Activated CD8-positive, alpha-beta memory T cell treated with anti-CD3 and anti-CD28 coated beads for 36 hours (primary cell): ENCODE results near the gene COG6. TPM values are rescaled to one million over a fixed set of nuclear protein-coding genes. Genes with fewer than 3 reads are reported as not detected.

Experiments
- CTCF ChIA-PET: fragments of 350-600 bp; sonication (Branson Sonifier 250); formaldehyde crosslinking; loops from one replicate; lab custom pipeline; 2021; ENCODE audit warnings: antibody characterized with exemption; lab: Charles Lee
- POLR2A ChIA-PET: fragments of 350-600 bp; sonication (Branson Sonifier 250); formaldehyde crosslinking; loops from one replicate; lab custom pipeline; 2021; ENCODE audit warnings: antibody characterized with exemption; lab: Charles Lee
- total RNA-seq, 2 experiments: library from RNA; stranded (reverse); gene quantifications; one replicate each; pipeline ENCODE4 v1.2.3, GENCODE V29; 2021

COG6 gene
- total RNA-seq, 2 experiments from 2014 or later, result 24.8 to 25.9 TPM

GRCh38 chr13:39788102-39788501, 132.6 kb downstream of the COG6 start:
- POLR2A ChIA-PET, result no interaction called here
- CTCF ChIA-PET, result no interaction called here

GRCh38 chr13:39789451-39789850, 134.0 kb downstream of the COG6 start:
- POLR2A ChIA-PET, result no interaction called here
- CTCF ChIA-PET, result no interaction called here

Other genes with a start within 250 kb of the COG6 start
- 1 to 10 TPM; 3.3 to 3.6 TPM for gene LHFPL6, start 52.5 kb upstream of the COG6 start, total RNA-seq